KMS-11 (cell line): ENCODE data around the gene DEFB129.

Experiments
- H2AFZ ChIP-seq: fragments of 200-600 bp; sonication (generic); 2 replicates; pipeline ENCODE4 v1.6.1; 2016; ENCODE audit warnings: antibody characterized with exemption, mixed run types, low read depth
- H3K27ac ChIP-seq: fragments of 200-600 bp; sonication (generic); 2 replicates; pipeline ENCODE4 v1.6.1; 2016; ENCODE audit warnings: mild to moderate bottlenecking, mixed run types
- H3K27me3 ChIP-seq: fragments of 200-600 bp; sonication (generic); 2 replicates; pipeline ENCODE4 v1.6.1; 2017; ENCODE audit warnings: mild to moderate bottlenecking, low read depth, mixed run types, moderate library complexity; ENCODE audit not compliant: insufficient read depth
- H3K36me3 ChIP-seq: fragments of 200-600 bp; sonication (generic); 2 replicates; pipeline ENCODE4 v1.6.1; 2017; ENCODE audit warnings: mild to moderate bottlenecking, mixed run types; ENCODE audit not compliant: insufficient read depth
- H3K4me1 ChIP-seq: fragments of 200-600 bp; sonication (generic); 2 replicates; pipeline ENCODE4 v1.6.1; 2016; ENCODE audit warnings: mild to moderate bottlenecking, low read depth, mixed run types; ENCODE audit not compliant: poor library complexity, severe bottlenecking
- H3K4me2 ChIP-seq: fragments of 200-600 bp; sonication (generic); 2 replicates; pipeline ENCODE4 v1.7.0; 2016; ENCODE audit warnings: mild to moderate bottlenecking, mixed run types
- H3K4me3 ChIP-seq: fragments of 200-600 bp; sonication (generic); IDR thresholded peaks from 2 replicates; pipeline ENCODE4 v1.6.1; 2017; ENCODE audit warnings: low read depth, low read length, mixed read lengths; ENCODE audit not compliant: insufficient read depth
- H3K79me2 ChIP-seq: fragments of 200-600 bp; sonication (generic); 2 replicates; pipeline ENCODE4 v1.6.1; 2016; ENCODE audit warnings: low read depth, mixed run types; ENCODE audit not compliant: insufficient read depth
- H3K9ac ChIP-seq: fragments of 200-600 bp; sonication (generic); 2 replicates; pipeline ENCODE4 v1.6.1; 2016; ENCODE audit warnings: mild to moderate bottlenecking, mixed run types
- H4K20me1 ChIP-seq: fragments of 200-600 bp; sonication (generic); 2 replicates; pipeline ENCODE4 v1.6.1; 2016; ENCODE audit warnings: mild to moderate bottlenecking, mixed run types; ENCODE audit not compliant: insufficient read depth
- TF ChIP-seq, protein P1 (sequence below): fragments of 200-600 bp; sonication (generic); conservative IDR thresholded peaks from 2 replicates; pipeline ENCODE4 v1.6.1; 2017; ENCODE audit warnings: low read depth, mild to moderate bottlenecking, antibody characterized with exemption, low read length, moderate library complexity, mixed read lengths

Gene DEFB129

DNA sequence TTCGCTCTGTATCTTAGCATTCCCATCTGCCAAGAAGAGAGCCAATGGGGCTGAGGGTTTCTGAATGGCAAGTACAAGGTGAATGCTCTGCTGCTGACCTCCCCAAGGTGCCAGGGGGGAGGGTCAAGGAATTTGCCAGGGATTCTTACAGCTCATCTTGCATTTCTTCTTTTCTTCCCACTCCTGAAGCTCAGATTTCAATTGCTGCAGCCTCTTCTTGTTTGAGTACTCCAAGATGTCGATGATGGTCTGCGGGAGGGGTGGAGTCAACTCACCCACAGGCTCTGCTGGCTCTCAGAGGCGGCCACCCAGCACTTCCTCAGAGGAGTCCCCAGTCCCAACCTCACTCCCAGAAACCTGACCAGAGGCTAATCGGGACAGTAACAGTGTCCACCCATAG is 51.1 kb downstream of the DEFB129 start:
- no peak overlapping the region for H3K27ac ChIP-seq
- H2AFZ ChIP-seq, result no peak overlapping the region
- H3K4me3 ChIP-seq, result no peak overlapping the region
- H3K27me3 ChIP-seq, result no peaks in the 10 kb centered on the region
- no peaks in the 10 kb centered on the region for H3K4me1 ChIP-seq
- no peak overlapping the region for H3K9ac ChIP-seq
- H3K79me2 ChIP-seq, result no peaks in the 10 kb centered on the region
- no peaks in the 10 kb centered on the region for H3K36me3 ChIP-seq
- TF ChIP-seq, protein P1, sequence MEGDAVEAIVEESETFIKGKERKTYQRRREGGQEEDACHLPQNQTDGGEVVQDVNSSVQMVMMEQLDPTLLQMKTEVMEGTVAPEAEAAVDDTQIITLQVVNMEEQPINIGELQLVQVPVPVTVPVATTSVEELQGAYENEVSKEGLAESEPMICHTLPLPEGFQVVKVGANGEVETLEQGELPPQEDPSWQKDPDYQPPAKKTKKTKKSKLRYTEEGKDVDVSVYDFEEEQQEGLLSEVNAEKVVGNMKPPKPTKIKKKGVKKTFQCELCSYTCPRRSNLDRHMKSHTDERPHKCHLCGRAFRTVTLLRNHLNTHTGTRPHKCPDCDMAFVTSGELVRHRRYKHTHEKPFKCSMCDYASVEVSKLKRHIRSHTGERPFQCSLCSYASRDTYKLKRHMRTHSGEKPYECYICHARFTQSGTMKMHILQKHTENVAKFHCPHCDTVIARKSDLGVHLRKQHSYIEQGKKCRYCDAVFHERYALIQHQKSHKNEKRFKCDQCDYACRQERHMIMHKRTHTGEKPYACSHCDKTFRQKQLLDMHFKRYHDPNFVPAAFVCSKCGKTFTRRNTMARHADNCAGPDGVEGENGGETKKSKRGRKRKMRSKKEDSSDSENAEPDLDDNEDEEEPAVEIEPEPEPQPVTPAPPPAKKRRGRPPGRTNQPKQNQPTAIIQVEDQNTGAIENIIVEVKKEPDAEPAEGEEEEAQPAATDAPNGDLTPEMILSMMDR, result no peak
- H3K4me2 ChIP-seq, result no peak overlapping the region
- H4K20me1 ChIP-seq, result no peaks in the 10 kb centered on the region

- Histone ChIP-seq H3K79me2 (no peaks in the 10 kb centered on the region), H3K9ac (no peak overlapping the region), H3K4me1 (no peaks in the 10 kb centered on the region), H3K4me3 (no peak overlapping the region), H3K27me3 (no peaks in the 10 kb centered on the region), H3K4me2 (no peak overlapping the region), H2AFZ (no peak overlapping the region), H3K36me3 (no peaks in the 10 kb centered on the region), H3K27ac (no peak overlapping the region), H4K20me1 (no peaks in the 10 kb centered on the region)
- TF ChIP-seq, protein P1, result no peak
Measured at GRCh38 chr20:278607-279571, 51.8 kb downstream of the DEFB129 start.
